ENCODE measurements around the gene ZNF136. TPM values are rescaled to one million over a fixed set of nuclear protein-coding genes. Genes with fewer than 3 reads are reported as not detected.

The ZNF136 gene
- total RNA-seq, 2 donors from 2014 or later: 12.7 to 27.7 TPM

DNA sequence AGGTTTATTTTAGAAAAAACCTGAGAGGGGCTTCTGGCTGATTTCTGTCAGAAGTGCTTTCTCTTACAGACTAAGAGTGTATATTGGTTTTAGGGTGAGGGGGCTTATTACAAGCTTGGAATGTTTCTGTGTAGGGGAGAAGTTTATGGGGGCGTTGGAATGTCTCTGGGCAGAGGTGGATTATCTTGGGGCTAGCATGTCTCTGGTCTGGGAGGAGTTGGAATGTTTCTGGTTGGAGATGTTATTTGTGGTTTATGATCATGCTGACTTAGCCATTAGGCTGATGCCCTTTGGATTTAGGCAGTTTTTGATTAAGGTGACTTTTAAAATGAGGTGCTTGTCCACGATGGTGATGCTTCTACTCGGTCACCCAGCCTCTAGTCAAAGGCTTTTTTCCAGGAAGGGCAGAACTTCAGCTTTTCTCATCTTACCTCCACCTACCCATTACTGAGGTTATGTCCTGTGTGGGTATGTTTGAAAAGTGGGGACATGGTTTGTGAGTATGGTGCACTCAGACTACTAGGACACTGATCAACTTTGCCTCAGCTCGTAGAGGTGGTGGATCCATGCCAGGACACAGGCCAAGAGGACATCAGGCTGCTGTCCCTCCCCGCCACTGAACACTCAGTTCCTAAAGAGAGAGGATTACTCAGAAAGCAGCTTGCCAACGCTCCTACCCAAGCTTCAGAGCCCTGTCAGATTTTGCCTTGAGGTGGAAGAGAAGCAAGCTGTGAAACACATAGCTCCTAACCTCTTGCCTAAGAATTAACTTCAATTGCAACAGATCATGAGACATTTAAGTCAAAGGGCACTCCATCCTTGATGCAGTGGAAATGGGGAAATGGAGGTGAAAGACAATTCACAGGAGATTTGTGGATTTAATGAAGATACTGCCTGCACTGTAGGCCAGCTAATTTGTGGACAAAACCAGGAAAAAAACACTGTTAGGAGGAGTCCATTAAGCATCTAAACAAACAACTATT is 68.1 kb downstream of the ZNF136 start:
- TF ChIP-seq, protein P1, sequence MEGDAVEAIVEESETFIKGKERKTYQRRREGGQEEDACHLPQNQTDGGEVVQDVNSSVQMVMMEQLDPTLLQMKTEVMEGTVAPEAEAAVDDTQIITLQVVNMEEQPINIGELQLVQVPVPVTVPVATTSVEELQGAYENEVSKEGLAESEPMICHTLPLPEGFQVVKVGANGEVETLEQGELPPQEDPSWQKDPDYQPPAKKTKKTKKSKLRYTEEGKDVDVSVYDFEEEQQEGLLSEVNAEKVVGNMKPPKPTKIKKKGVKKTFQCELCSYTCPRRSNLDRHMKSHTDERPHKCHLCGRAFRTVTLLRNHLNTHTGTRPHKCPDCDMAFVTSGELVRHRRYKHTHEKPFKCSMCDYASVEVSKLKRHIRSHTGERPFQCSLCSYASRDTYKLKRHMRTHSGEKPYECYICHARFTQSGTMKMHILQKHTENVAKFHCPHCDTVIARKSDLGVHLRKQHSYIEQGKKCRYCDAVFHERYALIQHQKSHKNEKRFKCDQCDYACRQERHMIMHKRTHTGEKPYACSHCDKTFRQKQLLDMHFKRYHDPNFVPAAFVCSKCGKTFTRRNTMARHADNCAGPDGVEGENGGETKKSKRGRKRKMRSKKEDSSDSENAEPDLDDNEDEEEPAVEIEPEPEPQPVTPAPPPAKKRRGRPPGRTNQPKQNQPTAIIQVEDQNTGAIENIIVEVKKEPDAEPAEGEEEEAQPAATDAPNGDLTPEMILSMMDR (IDR thresholded peaks at IDR 0.05): no peak
- H3K36me3 ChIP-seq: peaks cover 17% of the 10 kb centered on the region
- H3K9me3 ChIP-seq: no peaks in the 10 kb centered on the region
- no peaks in the 10 kb centered on the region for H3K27me3 ChIP-seq (replicated peaks; ENCODE audit: insufficient read depth)
- no peak for DNase-seq (ENCODE audit: low spot score)
- no peaks in the 10 kb centered on the region for H3K4me1 ChIP-seq (ENCODE audit: control insufficient read depth in 1 of 2, low read depth in 2 of 2)
- no peak overlapping the region for H3K4me3 ChIP-seq
- ATAC-seq (ENCODE audit: insufficient number of reproducible peaks, low FRiP score, low read depth): no peak
- no peak overlapping the region for H3K27ac ChIP-seq

DNA sequence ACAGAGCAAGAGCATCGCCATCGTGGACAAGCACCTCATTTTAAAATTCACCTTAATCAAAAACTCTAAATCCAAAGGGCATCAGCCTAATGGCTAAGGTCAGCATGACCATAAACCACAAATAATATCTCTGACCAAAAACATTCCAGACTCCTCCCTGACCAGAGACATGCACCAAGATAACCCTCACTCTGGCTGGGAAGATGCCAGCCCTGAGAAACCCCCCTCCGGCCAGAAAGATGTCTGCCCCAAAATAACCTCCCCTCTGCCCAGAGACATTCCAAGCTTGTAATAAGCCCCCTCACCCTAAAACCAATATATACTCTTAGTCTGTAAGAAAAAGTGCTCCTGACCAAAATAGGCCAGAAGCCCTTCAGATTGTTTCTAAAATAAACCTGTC is 70.1 kb downstream of the ZNF136 start:
- TF ChIP-seq, protein P1 (IDR thresholded peaks at IDR 0.05): no peak
- Histone ChIP-seq H3K9me3 (no peaks in the 10 kb centered on the region), H3K36me3 (peaks cover 15% of the 10 kb centered on the region), H3K27me3 (replicated peaks; ENCODE audit: insufficient read depth) (no peaks in the 10 kb centered on the region), H3K4me3 (no peak overlapping the region), H3K27ac (no peak overlapping the region), H3K4me1 (ENCODE audit: control insufficient read depth in 1 of 2, low read depth in 2 of 2) (no peaks in the 10 kb centered on the region)
- no peak for DNase-seq (ENCODE audit: low spot score)
- no peak for ATAC-seq (ENCODE audit: insufficient number of reproducible peaks, low FRiP score, low read depth)

DNA sequence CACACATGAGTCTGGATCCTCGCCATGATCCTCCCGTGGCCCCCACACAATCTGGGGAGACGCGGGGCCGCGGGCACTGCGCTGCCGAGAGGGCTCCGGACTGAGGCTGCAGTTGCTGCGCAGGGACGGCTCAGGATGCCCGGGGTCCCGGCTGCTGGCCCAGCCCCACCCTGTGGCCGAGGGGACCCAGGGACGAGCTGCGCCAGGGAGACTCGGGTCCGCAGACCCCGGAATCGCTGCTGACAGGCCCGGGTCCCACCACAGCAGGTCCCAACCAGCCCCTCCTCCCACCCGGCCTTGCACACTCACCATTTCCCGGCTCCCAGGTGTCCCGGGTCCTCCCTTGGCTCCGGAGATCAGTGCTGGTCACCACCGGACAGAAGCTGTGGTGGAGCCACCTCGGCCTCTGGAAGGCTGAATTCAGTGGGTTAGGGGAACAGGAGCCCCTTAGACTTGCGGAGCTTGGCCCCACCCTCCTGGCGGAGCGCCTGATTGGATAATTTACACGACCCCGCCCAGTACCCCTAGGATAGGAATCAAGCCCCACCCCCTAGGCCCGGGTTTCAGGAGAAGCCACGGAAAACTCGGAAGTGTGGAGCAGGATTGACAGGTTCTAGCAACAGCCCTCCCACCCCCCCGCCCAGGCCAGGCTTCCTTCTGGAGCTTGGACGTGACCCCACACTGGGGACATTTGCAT is 74.4 kb downstream of the ZNF136 start:
- no peaks in the 10 kb centered on the region for H3K9me3 ChIP-seq
- TF ChIP-seq, protein P1 (IDR thresholded peaks at IDR 0.05): no peak
- no peaks in the 10 kb centered on the region for H3K4me1 ChIP-seq (ENCODE audit: control insufficient read depth in 1 of 2, low read depth in 2 of 2)
- H3K4me3 ChIP-seq: no peak overlapping the region
- H3K36me3 ChIP-seq: peaks cover 7% of the 10 kb centered on the region
- DNase-seq (ENCODE audit: low spot score) (no peak), ATAC-seq (ENCODE audit: insufficient number of reproducible peaks, low FRiP score, low read depth) (no peak)
- H3K27ac ChIP-seq: no peak overlapping the region
- no peaks in the 10 kb centered on the region for H3K27me3 ChIP-seq (replicated peaks; ENCODE audit: insufficient read depth)

Other genes starting within 250 kb of the ZNF136 start
- gene ZNF700, start 238.0 kb upstream of the ZNF136 start, total RNA-seq: 10 to 100 TPM; 12.5 to 20.0 TPM
- gene ZNF763, start 198.1 kb upstream of the ZNF136 start, total RNA-seq: 1 to 10 TPM; 2.3 to 5.9 TPM
- gene ZNF433, start 127.4 kb upstream of the ZNF136 start, total RNA-seq: 1 to 10 TPM; 6.6 to 7.0 TPM
- gene ZNF878, start 110.1 kb upstream of the ZNF136 start, total RNA-seq: 1 to 10 TPM in 1 of 2 donors, not detected in 1; 1.4 TPM
- gene ZNF844, start 98.4 kb upstream of the ZNF136 start, total RNA-seq: 1 to 10 TPM; 4.7 to 9.0 TPM
- gene ZNF20, start 22.7 kb upstream of the ZNF136 start, total RNA-seq: 1 to 10 TPM; 2.2 to 4.3 TPM
- 1 to 10 TPM; 3.1 to 7.3 TPM for gene ZNF625, start 6.4 kb upstream of the ZNF136 start, total RNA-seq
- gene ZNF44, start 131.8 kb downstream of the ZNF136 start, total RNA-seq: 10 to 100 TPM in 1 of 2 donors, 1 to 10 TPM in 1; 9.5 to 13.2 TPM
- gene ZNF563, start 170.5 kb downstream of the ZNF136 start, total RNA-seq: 1 to 10 TPM; 3.1 to 7.9 TPM
- 10 to 100 TPM in 1 of 2 donors, under 1 TPM in 1; 0.81 to 11.1 TPM for gene ZNF442, start 202.6 kb downstream of the ZNF136 start, total RNA-seq
- gene ZNF799, start 238.2 kb downstream of the ZNF136 start, total RNA-seq: 1 to 10 TPM; 6.8 to 7.6 TPM